HG03460 (cell line): ENCODE measurements around the gene TP53I3.
"Not testable (repeated sequence)": the region's sequence is repeated elsewhere in the genome, so short reads cannot be mapped to it uniquely, and the experiment has no call there.

Source experiments
- ATAC-seq: cut with Tn5 transposase; IDR thresholded peaks from one replicate; pipeline ENCODE4 v1.9.1; 2021; ENCODE audit not compliant: unreplicated experiment

TP53I3 gene

GRCh38 chr2:24055750-24056149 is 28.9 kb downstream of the TP53I3 start:
- no peak for ATAC-seq

GRCh38 chr2:24054366-24055010 is 30.1 kb downstream of the TP53I3 start:
- ATAC-seq, result no peak

- no peak for ATAC-seq
Measured at GRCh38 chr2:24052951-24053350, 31.7 kb downstream of the TP53I3 start.

GRCh38 chr2:24051833-24052232 is 32.8 kb downstream of the TP53I3 start:
- ATAC-seq, result no peak

GRCh38 chr2:24050041-24050979 is 34.3 kb downstream of the TP53I3 start:
- no peak for ATAC-seq

- no peak for ATAC-seq
Measured at GRCh38 chr2:24049485-24050021, 35.1 kb downstream of the TP53I3 start, which contains the start of gene FKBP1B. FKBP1B (plus strand) TSS chr2:24049741; CDS start chr2:24049850, 109 bp downstream.

- ATAC-seq, result no peak
Measured at GRCh38 chr2:24048769-24049484, 35.7 kb downstream of the TP53I3 start.

GRCh38 chr2:24047703-24048033 is 37.0 kb downstream of the TP53I3 start:
- no peak for ATAC-seq

- ATAC-seq, result peak; percentile 99
Measured at GRCh38 chr2:24046930-24047702, 37.5 kb downstream of the TP53I3 start, which contains the start of gene WDCP. WDCP (minus strand) TSS chr2:24047391; CDS start chr2:24039494, 7,897 bp downstream.

GRCh38 chr2:24046599-24046929 is 38.1 kb downstream of the TP53I3 start:
- ATAC-seq, result no peak

- no peak for ATAC-seq
Measured at GRCh38 chr2:24045511-24046508, 38.8 kb downstream of the TP53I3 start.

- ATAC-seq, result not testable (repeated sequence)
Measured at GRCh38 chr2:24043133-24043532, 41.5 kb downstream of the TP53I3 start.

- ATAC-seq, result no peak
Measured at GRCh38 chr2:24040511-24040910, 44.1 kb downstream of the TP53I3 start.

- ATAC-seq, result no peak
Measured at GRCh38 chr2:24038786-24039499, 45.7 kb downstream of the TP53I3 start.
